HG03135 (cell line): Measurements from ENCODE around the gene EPGN.

Source experiments
- ATAC-seq: cut with Tn5 transposase; IDR thresholded peaks from one replicate; pipeline ENCODE4 v1.9.1; 2021; ENCODE audit warnings: mild to moderate bottlenecking, moderate library complexity; ENCODE audit not compliant: unreplicated experiment

The EPGN gene, protein sequence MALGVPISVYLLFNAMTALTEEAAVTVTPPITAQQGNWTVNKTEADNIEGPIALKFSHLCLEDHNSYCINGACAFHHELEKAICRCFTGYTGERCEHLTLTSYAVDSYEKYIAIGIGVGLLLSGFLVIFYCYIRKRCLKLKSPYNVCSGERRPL

GRCh38 chr4:74308215-74308614 lies at the start of gene EPGN:
Gene EPGN, plus strand, starts transcription at chr4:74308470. Its CDS starts 64 bp downstream, at chr4:74308534.
- no peak for ATAC-seq

- ATAC-seq = no peak
These were observed 49.3 kb upstream of the EPGN start for GRCh38 chr4:74258963-74259362.

- ATAC-seq = no peak
These were observed 48.2 kb upstream of the EPGN start for GRCh38 chr4:74260036-74260435.

DNA sequence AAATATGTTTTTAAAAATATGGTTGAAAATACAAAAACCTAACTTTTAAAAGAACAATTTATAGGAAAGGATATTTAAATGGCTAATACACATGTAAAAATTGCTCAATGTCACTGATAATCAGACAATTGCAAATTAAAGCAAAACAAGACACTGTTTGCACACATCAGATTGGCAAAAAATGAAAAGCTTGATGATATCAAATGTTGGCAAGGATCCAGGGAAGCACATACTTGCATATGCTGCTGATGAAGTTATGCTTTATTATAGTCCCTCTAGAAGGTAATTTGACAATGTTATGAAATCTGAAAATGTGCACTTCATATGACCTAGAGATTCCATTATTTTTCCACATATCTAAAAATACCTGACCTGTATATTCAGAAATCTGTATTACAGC lies 45.7 kb upstream of the EPGN start:
- ATAC-seq = no peak

DNA sequence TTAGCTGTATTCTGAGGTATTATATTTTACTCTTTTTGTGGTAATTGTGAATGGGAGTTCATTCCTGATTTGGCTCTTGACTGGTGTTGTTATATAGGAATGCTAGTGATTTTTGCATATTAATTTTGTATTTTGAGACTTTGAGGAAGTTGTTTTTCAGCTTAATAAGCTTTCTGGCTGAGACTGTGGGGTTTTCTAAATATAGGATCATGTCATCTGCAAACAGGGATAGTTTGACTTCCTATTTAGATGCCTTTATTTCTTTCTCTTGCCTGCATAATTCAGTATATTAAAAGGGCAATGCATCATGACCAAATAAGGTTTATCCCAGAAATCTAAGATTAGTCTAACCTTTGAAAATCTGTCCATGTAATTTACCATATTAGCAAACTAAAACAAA lies 44.7 kb upstream of the EPGN start:
- ATAC-seq = no peak

DNA sequence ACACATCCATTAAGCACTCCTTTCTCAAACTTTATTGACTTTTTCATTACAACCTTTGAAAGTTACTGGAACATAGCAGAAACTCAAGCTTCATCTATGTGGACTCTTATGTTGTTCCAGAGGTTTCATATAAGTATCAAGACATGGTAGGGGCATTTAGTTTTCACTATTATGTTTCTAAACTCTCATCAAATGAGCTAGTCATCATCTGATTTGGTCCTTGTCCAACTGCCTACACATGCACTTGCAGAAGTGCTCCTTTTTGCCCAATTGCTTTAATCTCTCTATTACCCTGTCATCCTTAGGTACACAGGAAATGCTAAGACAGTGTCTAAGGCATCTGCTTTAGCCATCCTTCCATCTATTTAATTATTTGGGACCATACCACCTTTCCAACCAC lies 42.2 kb upstream of the EPGN start:
- ATAC-seq = no peak

- no peak for ATAC-seq
These were observed 40.2 kb upstream of the EPGN start for GRCh38 chr4:74267998-74268606.

DNA sequence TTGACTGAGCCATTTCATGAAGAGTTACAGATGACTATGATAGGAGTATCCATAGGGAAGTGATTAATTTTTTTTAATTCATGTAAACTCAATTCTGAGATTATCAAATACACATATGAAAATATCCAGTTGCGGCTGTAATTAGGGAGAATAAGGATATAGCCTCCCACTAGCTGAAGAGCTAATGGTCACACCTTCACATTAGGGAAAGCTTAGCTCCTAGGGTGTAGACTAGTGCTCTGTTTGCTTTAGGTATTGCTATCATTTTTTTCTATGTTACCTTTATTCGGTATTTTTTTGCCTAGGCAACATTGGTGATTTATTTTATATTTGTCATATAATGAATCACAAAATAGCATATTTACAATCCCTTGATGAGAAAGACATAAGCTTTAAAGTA lies 39.6 kb upstream of the EPGN start:
- no peak for ATAC-seq

DNA sequence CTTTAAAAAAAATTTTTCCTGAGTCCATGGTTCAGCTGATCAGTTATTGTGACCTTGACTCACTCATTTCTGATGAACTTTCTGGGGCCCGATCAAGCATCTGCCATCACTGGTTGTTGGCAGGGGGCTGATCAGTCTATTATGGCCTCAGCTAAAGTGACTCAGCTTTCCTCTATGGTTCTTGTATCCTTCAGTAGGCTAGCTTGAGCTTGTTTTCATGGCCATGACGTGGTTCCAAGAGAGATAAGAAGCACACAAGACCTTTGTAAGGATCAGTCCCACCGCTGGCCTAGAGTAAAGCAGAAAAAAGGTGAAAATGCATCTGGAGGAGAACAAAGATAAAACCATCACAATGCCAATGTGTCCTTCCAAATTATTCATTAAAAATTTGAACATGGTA lies 29.8 kb upstream of the EPGN start:
- ATAC-seq = no peak

- ATAC-seq = no peak
These were observed 28.6 kb upstream of the EPGN start for GRCh38 chr4:74279716-74280115.

- no peak for ATAC-seq
These were observed 25.3 kb upstream of the EPGN start for GRCh38 chr4:74282926-74283325.

GRCh38 chr4:74283614-74284013 lies 24.7 kb upstream of the EPGN start:
- ATAC-seq = no peak

GRCh38 chr4:74284053-74284452 lies 24.2 kb upstream of the EPGN start:
- ATAC-seq = no peak

GRCh38 chr4:74287164-74287563 lies 21.1 kb upstream of the EPGN start:
- no peak for ATAC-seq

DNA sequence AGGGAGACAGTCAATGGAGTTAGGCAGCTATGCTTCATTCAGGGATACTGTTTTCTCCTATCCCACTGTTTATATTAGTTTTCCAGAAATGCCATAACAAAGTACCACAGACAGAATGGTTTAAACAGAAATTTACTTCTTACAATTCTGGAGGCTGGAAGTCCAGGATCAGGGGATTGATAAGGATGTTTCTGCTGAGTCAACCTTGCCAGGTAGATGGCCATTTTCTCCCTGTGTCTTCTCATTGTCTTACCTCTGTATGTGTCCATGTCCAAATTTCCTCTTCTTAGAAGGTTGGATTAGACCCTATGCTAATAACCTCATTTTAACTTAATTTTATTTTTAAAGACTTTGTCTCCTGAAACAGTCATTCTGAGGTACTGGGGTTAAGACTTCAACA lies 20.5 kb upstream of the EPGN start:
- ATAC-seq = no peak

GRCh38 chr4:74291471-74291870 lies 16.8 kb upstream of the EPGN start:
- ATAC-seq = no peak

DNA sequence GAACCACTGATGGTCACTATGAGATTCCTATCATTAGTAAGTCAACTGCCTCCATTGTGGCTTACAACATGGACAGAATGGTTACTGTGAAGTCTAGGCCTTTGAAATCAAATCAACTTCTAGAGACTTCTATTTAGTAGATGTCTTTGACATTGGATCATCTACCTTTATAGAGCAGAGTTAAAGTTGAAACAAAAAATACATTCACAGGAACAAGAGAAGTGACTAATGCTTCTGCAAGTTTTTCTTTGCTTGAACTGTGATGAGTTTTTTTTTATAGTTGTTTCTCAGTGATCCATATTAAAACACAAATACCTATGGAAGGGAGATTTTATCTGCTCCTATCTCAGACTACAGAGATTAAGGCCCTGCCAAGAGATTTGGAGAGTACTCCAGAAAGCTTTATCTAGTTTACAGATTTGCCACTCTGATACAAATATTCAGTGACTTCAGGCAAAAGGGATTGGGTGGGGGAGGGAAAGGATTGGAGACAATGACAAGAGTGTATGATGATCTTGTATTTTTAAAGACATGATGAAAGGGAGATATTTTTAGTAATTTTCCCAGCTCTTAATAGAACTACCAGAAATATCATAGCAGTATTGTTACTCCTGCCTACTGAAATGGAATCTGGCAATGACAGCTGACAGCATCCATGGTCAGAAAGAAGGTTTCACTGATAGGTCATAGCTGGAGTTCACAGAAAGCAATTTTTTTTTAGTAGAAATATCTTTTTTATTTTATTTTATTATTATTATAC lies 16.0 kb upstream of the EPGN start:
- ATAC-seq = no peak

- no peak for ATAC-seq
These were observed 14.7 kb upstream of the EPGN start for GRCh38 chr4:74293558-74293957.

DNA sequence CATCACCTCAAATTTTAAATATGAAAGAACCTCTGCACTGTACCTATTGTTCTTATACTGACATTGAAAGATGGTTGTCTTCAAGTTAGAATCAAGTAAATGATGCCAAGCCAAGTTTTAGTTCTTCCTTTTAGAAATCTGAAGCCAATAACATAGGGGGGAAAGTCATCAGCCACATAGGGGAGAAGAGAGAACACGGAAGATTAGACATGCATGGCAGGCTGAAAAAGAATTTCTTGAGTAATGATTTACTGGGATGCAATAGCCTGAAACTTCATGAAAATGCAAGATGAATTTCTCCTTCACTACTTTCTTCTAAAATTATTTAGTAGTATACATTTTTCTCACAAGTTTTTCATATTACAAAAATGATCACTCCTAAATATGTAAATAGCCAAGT lies 13.6 kb upstream of the EPGN start:
- no peak for ATAC-seq

- ATAC-seq = no peak
These were observed 10.7 kb upstream of the EPGN start for GRCh38 chr4:74297539-74297938.

DNA sequence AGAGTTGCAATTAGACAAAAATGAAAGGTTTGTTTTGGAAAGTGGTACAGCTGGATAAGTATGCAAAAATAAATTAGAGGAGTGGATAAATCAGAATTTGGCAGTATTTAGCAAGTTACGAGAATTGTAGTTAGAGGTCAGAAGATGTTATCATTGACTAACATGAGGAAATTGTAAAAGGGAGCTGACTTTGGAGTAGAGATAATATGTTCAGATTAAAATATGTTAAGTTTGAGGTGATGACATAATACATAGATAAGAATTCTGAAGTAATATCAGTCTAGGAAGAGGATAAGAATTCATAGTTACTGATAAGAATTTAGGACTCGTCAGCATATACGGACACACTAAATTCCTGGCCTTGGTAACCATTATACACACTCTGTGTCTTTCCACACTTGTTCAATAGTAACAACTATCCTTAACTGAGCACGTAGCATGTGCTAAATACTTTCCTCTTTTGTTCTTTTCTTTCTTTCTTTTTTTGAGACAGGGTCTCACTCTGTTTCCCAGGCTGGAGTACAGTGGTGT lies 4.1 kb upstream of the EPGN start:
- no peak for ATAC-seq

- no peak for ATAC-seq
These were observed 3.3 kb upstream of the EPGN start for GRCh38 chr4:74305000-74305399.
